Stimulated activated CD4-positive, alpha-beta T cell treated with anti-CD3 and anti-CD28 coated beads, TNF-alpha, amount 100 ng/mL, for 4 hours (primary cell): Measurements from ENCODE around the gene ZNF101.
A peak's percentile ranks its signal among the peaks of the same experiment; 100 is the strongest.

Experiments
- DNase-seq, 3 experiments: peaks; one replicate each; pipeline ENCODE4 v3.0.0-alpha.2; 2020; ENCODE audit warnings: low read depth in 3 of 3

ZNF101 gene

GRCh38 chr19:19711934-19712828 is 43.5 kb downstream of the ZNF101 start:
- DNase-seq = no peak

GRCh38 chr19:19719798-19720197 is 51.2 kb downstream of the ZNF101 start:
- DNase-seq = no peak

- DNase-seq = no peak
Observed at GRCh38 chr19:19721896-19722295, 53.3 kb downstream of the ZNF101 start.

- peak; percentile 77 to 86 (median 85) for DNase-seq
Observed at GRCh38 chr19:19732579-19733501, 64.2 kb downstream of the ZNF101 start, which contains the start of gene ZNF14. ZNF14 (minus strand) TSS chr19:19733112; CDS start chr19:19732958, 154 bp downstream.
